GM21367 (cell line): ENCODE data around the gene HAUS6.
"Not testable (repeated sequence)": the region's sequence is repeated elsewhere in the genome, so short reads cannot be mapped to it uniquely, and the experiment has no call there.

Source experiments
- ATAC-seq: cut with Tn5 transposase; IDR thresholded peaks from one replicate; pipeline ENCODE4 v1.9.1; 2021; ENCODE audit not compliant: unreplicated experiment

The HAUS6 gene, protein sequence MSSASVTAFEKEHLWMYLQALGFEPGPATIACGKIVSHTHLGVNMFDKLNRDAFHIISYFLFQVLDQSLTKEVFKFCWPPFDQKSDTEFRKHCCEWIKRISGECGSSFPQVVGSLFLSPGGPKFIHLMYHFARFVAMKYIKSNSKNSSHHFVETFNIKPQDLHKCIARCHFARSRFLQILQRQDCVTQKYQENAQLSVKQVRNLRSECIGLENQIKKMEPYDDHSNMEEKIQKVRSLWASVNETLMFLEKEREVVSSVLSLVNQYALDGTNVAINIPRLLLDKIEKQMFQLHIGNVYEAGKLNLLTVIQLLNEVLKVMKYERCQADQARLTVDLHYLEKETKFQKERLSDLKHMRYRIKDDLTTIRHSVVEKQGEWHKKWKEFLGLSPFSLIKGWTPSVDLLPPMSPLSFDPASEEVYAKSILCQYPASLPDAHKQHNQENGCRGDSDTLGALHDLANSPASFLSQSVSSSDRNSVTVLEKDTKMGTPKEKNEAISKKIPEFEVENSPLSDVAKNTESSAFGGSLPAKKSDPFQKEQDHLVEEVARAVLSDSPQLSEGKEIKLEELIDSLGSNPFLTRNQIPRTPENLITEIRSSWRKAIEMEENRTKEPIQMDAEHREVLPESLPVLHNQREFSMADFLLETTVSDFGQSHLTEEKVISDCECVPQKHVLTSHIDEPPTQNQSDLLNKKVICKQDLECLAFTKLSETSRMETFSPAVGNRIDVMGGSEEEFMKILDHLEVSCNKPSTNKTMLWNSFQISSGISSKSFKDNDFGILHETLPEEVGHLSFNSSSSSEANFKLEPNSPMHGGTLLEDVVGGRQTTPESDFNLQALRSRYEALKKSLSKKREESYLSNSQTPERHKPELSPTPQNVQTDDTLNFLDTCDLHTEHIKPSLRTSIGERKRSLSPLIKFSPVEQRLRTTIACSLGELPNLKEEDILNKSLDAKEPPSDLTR

GRCh38 chr9:19102631-19103345 lies at the start of gene HAUS6:
Gene HAUS6 (minus strand): TSS chr9:19102904. CDS start chr9:19102651, 253 bp downstream.
- ATAC-seq: peak; percentile 99

GRCh38 chr9:19152160-19152498 lies 49.4 kb upstream of the HAUS6 start:
- ATAC-seq: not testable (repeated sequence)

- no peak for ATAC-seq
These were observed 48.9 kb upstream of the HAUS6 start for GRCh38 chr9:19151425-19152159.

GRCh38 chr9:19149230-19149629 lies 46.5 kb upstream of the HAUS6 start:
- ATAC-seq: no peak

GRCh38 chr9:19148187-19148586 lies 45.5 kb upstream of the HAUS6 start:
- no peak for ATAC-seq

DNA sequence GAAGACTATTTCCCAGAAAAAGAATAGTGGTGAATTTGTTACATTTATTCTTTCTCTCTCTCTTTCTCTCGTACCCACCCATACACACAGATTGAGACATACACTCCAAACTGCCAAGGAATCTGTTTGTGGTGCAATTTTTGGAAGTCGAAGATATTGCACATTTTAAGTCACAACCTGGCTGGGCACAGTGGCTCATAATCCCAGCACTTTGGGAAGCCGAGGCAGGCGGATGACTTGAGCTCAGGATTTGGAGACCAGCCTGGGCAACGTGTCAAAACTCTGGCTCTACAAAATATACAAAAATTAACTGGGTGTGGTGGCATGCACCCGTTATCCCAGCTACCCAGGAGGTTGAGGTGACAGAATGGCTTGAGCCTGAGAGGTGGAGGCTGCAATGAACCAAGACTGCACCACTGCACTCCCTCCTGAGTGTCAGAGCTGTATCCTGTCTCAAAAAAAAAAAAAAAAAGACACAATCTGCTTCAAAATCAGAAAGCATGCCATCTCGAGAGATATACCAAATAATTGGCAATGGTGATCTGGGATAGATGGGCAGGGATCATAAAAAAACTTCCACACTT lies 43.8 kb upstream of the HAUS6 start:
- no peak for ATAC-seq

GRCh38 chr9:19145881-19146280 lies 43.2 kb upstream of the HAUS6 start:
- ATAC-seq: no peak

- ATAC-seq: no peak
These were observed 37.6 kb upstream of the HAUS6 start for GRCh38 chr9:19140259-19140658.

GRCh38 chr9:19138084-19138483 lies 35.4 kb upstream of the HAUS6 start:
- ATAC-seq: no peak

- ATAC-seq: no peak
These were observed 34.6 kb upstream of the HAUS6 start for GRCh38 chr9:19137282-19137681.

- ATAC-seq: no peak
These were observed 33.4 kb upstream of the HAUS6 start for GRCh38 chr9:19136129-19136528.

DNA sequence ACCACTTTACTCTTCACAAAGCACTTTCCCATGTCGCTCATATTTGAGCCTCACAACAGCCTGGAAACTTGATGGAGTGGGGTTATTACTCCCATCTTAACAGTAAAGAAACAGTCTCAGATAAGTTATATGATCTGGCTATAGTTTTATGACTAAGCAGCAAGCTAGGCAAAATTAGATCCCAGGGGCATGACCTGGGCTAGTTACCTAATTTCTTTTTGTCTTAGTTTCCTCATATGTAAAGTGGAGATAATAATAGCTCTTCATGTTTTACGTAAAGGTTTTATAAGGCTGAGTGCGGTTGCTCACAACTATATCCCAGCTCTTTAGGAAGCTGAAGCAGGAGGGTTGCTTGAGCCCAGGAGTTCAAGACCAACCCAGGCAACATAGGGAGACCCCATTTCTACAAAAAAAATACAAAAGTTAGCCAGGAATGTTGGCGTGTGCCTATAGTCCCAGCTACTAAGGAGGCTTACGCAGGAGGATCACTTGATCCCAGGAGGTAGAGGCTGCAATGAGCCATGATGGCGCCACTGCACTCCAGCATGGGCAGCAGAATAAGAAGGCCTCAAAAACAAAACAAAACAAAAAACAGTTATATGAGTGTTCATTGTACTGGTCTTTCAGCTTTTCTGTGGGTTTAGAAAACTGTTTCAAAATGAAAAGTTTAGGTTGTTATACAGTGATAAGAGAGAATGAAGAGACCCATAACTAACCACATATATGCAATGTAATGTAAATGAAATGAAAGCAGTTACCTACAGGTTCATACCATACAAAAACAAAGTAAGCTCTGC lies 31.0 kb upstream of the HAUS6 start:
- no peak for ATAC-seq

- ATAC-seq: no peak
These were observed 27.7 kb upstream of the HAUS6 start for GRCh38 chr9:19130436-19130835.

DNA sequence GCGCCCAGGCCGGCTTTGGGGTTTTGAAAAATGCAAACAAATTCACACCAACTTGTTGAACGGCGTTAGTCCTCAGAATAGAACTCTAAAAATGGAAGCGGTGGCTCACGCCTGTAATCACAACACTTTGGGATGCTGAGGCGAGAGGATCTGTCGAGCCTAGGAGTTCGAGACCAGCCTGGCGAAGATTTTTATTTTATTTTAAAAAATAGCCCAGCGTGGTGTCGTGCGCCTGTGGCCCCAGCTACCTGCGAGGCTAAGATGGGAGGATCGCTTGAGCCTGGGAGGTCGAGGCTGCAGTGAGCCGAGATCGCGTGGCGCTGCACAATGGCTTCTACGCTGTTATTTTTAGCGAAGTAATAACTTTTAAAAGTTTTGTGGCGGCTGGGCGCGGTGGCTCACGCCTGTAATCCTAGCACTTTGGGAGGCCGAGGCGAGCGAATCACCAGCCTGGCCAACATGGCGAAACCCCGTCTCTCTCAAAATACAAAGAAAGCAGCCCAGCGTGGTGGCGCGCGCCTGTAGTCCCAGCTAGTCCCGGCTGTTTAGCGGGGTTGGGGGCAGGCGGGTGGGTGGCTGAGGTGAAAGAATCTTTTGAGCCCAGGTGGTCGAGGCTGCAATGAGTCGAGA lies 25.3 kb upstream of the HAUS6 start:
- peak; percentile 4 for ATAC-seq

- no peak for ATAC-seq
These were observed 21.7 kb upstream of the HAUS6 start for GRCh38 chr9:19124430-19124793.

DNA sequence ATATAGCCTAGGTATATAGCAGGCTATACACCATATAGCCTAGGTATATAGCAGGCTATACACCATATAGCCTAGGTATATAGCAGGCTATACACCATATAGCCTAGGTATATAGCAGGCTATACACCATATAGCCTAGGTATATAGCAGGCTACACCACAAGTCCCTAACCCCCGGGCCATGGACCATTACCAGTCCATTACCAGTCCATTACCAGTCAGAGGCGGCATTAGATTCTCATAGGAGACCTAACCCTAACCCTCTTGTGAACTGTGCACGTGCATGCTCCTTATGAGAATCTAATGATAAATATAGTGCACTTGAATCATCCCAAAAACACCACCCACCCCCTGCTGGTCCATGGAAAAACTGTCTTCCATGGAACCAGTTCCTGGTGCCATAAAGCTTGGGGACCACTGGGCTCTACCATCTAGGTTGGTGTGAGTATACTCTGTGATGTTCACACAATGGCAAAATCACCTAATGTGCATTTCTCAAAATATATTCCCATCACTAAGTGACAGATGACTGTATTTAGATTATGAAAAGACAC lies 19.9 kb upstream of the HAUS6 start:
- no peak for ATAC-seq

DNA sequence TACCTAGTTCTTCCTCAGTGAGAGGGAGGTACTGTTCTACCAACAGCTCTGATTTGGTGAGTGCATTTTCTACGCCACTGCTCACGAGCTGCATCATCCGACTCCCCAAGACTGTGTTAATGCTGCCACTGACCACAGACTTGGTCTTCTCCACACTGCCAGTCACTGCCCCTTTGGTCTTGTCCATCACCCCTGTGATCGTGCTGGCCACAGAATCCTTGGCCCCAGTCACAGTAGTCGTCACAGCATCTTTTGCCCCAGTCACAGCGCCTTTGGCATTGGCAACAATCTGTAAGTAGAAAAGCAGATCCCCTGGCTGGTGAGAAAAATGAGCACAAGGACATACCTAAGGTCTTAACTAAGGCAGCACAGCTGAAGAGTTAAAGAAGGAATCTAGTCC lies 18.2 kb upstream of the HAUS6 start:
- ATAC-seq: no peak

DNA sequence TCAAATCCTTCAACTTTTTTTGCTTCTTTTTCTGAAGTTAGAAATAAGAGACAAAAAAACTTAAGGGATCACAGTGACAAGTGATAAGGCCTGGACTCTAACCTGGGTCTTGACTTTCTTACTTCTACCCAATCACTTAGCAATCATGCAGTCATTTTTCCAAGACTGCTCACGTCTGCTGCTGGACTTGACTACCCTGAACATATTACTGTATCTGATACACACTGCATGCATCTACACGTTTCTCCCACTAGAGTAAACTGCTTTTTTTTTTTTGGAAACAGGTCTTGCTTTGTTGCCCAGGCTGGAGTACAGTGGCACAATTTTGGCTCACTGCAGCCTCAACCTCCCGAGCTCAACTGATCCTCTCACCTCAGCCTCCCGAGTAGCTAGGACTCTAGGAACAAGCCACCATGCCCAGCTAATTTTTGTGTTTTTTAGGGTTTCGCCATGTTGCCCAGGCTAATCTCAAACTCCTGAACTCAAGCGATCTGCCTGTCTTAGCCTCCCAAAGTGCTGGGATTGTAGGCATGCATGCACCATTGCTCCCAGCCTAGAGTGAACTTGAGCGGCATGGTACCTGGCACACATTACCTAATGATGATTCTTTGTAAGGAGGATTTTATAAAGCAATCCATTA lies 17.2 kb upstream of the HAUS6 start:
- ATAC-seq: no peak
